ENCODE results near the gene NKTR.
"Not testable (repeated sequence)": the region's sequence is repeated elsewhere in the genome, so short reads cannot be mapped to it uniquely, and the experiment has no call there.

NKTR gene

GRCh38 chr3:42593635-42594034, 6.9 kb upstream of the NKTR start:
- Histone ChIP-seq H3K36me3 (ENCODE audit: control insufficient read depth in 1 of 2, insufficient read depth in 2 of 2, low read length in 2 of 2) (peaks cover 0 to 14% of the 10 kb centered on the region in 2 donors), H3K27ac (ENCODE audit: low read depth, low read length) (no peak overlapping the region), H3K27me3 (ENCODE audit: control insufficient read depth in 1 of 2, insufficient read depth in 2 of 2, low read length in 2 of 2) (no peaks in the 10 kb centered on the region), H3K4me1 (ENCODE audit: control insufficient read depth in 1 of 2, insufficient read depth in 2 of 2, low read length in 2 of 2) (peaks cover 13 to 15% of the 10 kb centered on the region in 2 donors), H3K9ac (ENCODE audit: low read depth in 1 of 2, low read length in 2 of 2) (no peak overlapping the region), H3K9me3 (ENCODE audit: control insufficient read depth in 1 of 2, low read length in 2 of 2) (no peaks in the 10 kb centered on the region), H3K4me3 (ENCODE audit: low read depth in 1 of 2, low read length in 2 of 2) (no peak overlapping the region)

GRCh38 chr3:42595682-42596081, 4.8 kb upstream of the NKTR start:
- no peaks in the 10 kb centered on the region for H3K9me3 ChIP-seq (ENCODE audit: control insufficient read depth in 1 of 2, low read length in 2 of 2)
- H3K36me3 ChIP-seq (ENCODE audit: control insufficient read depth in 1 of 2, insufficient read depth in 2 of 2, low read length in 2 of 2) = peaks cover 0 to 14% of the 10 kb centered on the region in 2 donors
- no peak overlapping the region for H3K9ac ChIP-seq (ENCODE audit: low read depth in 1 of 2, low read length in 2 of 2)
- peaks cover 8 to 9% of the 10 kb centered on the region in 2 donors for H3K4me1 ChIP-seq (ENCODE audit: control insufficient read depth in 1 of 2, insufficient read depth in 2 of 2, low read length in 2 of 2)
- no peak overlapping the region for H3K4me3 ChIP-seq (ENCODE audit: low read depth in 1 of 2, low read length in 2 of 2)
- no peaks in the 10 kb centered on the region for H3K27me3 ChIP-seq (ENCODE audit: control insufficient read depth in 1 of 2, insufficient read depth in 2 of 2, low read length in 2 of 2)
- no peak overlapping the region for H3K27ac ChIP-seq (ENCODE audit: low read depth, low read length)

GRCh38 chr3:42597098-42597497, 3.4 kb upstream of the NKTR start:
- H3K27me3 ChIP-seq (ENCODE audit: control insufficient read depth in 1 of 2, insufficient read depth in 2 of 2, low read length in 2 of 2); H3K4me3 ChIP-seq (ENCODE audit: low read depth in 1 of 2, low read length in 2 of 2); H3K9ac ChIP-seq (ENCODE audit: low read depth in 1 of 2, low read length in 2 of 2); H3K27ac ChIP-seq (ENCODE audit: low read depth, low read length); H3K9me3 ChIP-seq (ENCODE audit: control insufficient read depth in 1 of 2, low read length in 2 of 2): not testable (repeated sequence)
- peaks cover 0 to 14% of the 10 kb centered on the region in 2 donors for H3K36me3 ChIP-seq (ENCODE audit: control insufficient read depth in 1 of 2, insufficient read depth in 2 of 2, low read length in 2 of 2)
- peaks cover 6 to 12% of the 10 kb centered on the region in 2 donors for H3K4me1 ChIP-seq (ENCODE audit: control insufficient read depth in 1 of 2, insufficient read depth in 2 of 2, low read length in 2 of 2)

GRCh38 chr3:42600958-42601675, 631 bp downstream of the NKTR start:
- Histone ChIP-seq H3K9me3 (ENCODE audit: control insufficient read depth in 1 of 2, low read length in 2 of 2) (no peaks in the 10 kb centered on the region), H3K9ac (ENCODE audit: low read depth in 1 of 2, low read length in 2 of 2) (peak overlapping the region; percentile 91 to 100), H3K27ac (ENCODE audit: low read depth, low read length) (peak overlapping the region; percentile 92), H3K36me3 (ENCODE audit: control insufficient read depth in 1 of 2, insufficient read depth in 2 of 2, low read length in 2 of 2) (peaks cover 0 to 3% of the 10 kb centered on the region in 2 donors), H3K27me3 (ENCODE audit: control insufficient read depth in 1 of 2, insufficient read depth in 2 of 2, low read length in 2 of 2) (no peaks in the 10 kb centered on the region), H3K4me1 (ENCODE audit: control insufficient read depth in 1 of 2, insufficient read depth in 2 of 2, low read length in 2 of 2) (peaks cover 20 to 22% of the 10 kb centered on the region in 2 donors), H3K4me3 (ENCODE audit: low read depth in 1 of 2, low read length in 2 of 2) (peak overlapping the region; percentile 86 to 99)

GRCh38 chr3:42601896-42602581, 1.6 kb downstream of the NKTR start:
- peaks cover 3 to 4% of the 10 kb centered on the region in 2 donors for H3K36me3 ChIP-seq (ENCODE audit: control insufficient read depth in 1 of 2, insufficient read depth in 2 of 2, low read length in 2 of 2)
- H3K27me3 ChIP-seq (ENCODE audit: control insufficient read depth in 1 of 2, insufficient read depth in 2 of 2, low read length in 2 of 2) = no peaks in the 10 kb centered on the region
- no peak overlapping the region for H3K27ac ChIP-seq (ENCODE audit: low read depth, low read length)
- H3K9ac ChIP-seq (ENCODE audit: low read depth in 1 of 2, low read length in 2 of 2) = peak overlapping the region; percentile 91 to 100
- H3K4me3 ChIP-seq (ENCODE audit: low read depth in 1 of 2, low read length in 2 of 2) = peak overlapping the region; percentile 86 to 99
- H3K4me1 ChIP-seq (ENCODE audit: control insufficient read depth in 1 of 2, insufficient read depth in 2 of 2, low read length in 2 of 2) = peaks cover 20 to 24% of the 10 kb centered on the region in 2 donors
- H3K9me3 ChIP-seq (ENCODE audit: control insufficient read depth in 1 of 2, low read length in 2 of 2) = no peaks in the 10 kb centered on the region

GRCh38 chr3:42602961-42603360, 2.5 kb downstream of the NKTR start:
- H3K36me3 ChIP-seq (ENCODE audit: control insufficient read depth in 1 of 2, insufficient read depth in 2 of 2, low read length in 2 of 2) = peaks cover 3 to 8% of the 10 kb centered on the region in 2 donors
- no peaks in the 10 kb centered on the region for H3K9me3 ChIP-seq (ENCODE audit: control insufficient read depth in 1 of 2, low read length in 2 of 2)
- no peak overlapping the region for H3K27ac ChIP-seq (ENCODE audit: low read depth, low read length)
- H3K4me1 ChIP-seq (ENCODE audit: control insufficient read depth in 1 of 2, insufficient read depth in 2 of 2, low read length in 2 of 2) = peaks cover 20 to 24% of the 10 kb centered on the region in 2 donors
- no peak overlapping the region for H3K4me3 ChIP-seq (ENCODE audit: low read depth in 1 of 2, low read length in 2 of 2)
- H3K27me3 ChIP-seq (ENCODE audit: control insufficient read depth in 1 of 2, insufficient read depth in 2 of 2, low read length in 2 of 2) = no peaks in the 10 kb centered on the region
- no peak overlapping the region for H3K9ac ChIP-seq (ENCODE audit: low read depth in 1 of 2, low read length in 2 of 2)

- Histone ChIP-seq H3K27ac (ENCODE audit: low read depth, low read length) (no peak overlapping the region), H3K4me1 (ENCODE audit: control insufficient read depth in 1 of 2, insufficient read depth in 2 of 2, low read length in 2 of 2) (peaks cover 20 to 24% of the 10 kb centered on the region in 2 donors), H3K9me3 (ENCODE audit: control insufficient read depth in 1 of 2, low read length in 2 of 2) (no peaks in the 10 kb centered on the region), H3K27me3 (ENCODE audit: control insufficient read depth in 1 of 2, insufficient read depth in 2 of 2, low read length in 2 of 2) (no peaks in the 10 kb centered on the region), H3K4me3 (ENCODE audit: low read depth in 1 of 2, low read length in 2 of 2) (no peak overlapping the region), H3K9ac (ENCODE audit: low read depth in 1 of 2, low read length in 2 of 2) (no peak overlapping the region), H3K36me3 (ENCODE audit: control insufficient read depth in 1 of 2, insufficient read depth in 2 of 2, low read length in 2 of 2) (peaks cover 3 to 8% of the 10 kb centered on the region in 2 donors)
Measured at GRCh38 chr3:42605546-42606173, 5.2 kb downstream of the NKTR start.

GRCh38 chr3:42608581-42608980, 8.1 kb downstream of the NKTR start:
- no peak overlapping the region for H3K4me3 ChIP-seq (ENCODE audit: low read depth in 1 of 2, low read length in 2 of 2)
- H3K9me3 ChIP-seq (ENCODE audit: control insufficient read depth in 1 of 2, low read length in 2 of 2) = no peaks in the 10 kb centered on the region
- H3K27me3 ChIP-seq (ENCODE audit: control insufficient read depth in 1 of 2, insufficient read depth in 2 of 2, low read length in 2 of 2) = no peaks in the 10 kb centered on the region
- H3K4me1 ChIP-seq (ENCODE audit: control insufficient read depth in 1 of 2, insufficient read depth in 2 of 2, low read length in 2 of 2) = peaks cover 9 to 30% of the 10 kb centered on the region in 2 donors
- H3K27ac ChIP-seq (ENCODE audit: low read depth, low read length) = no peak overlapping the region
- peaks cover 3 to 8% of the 10 kb centered on the region in 2 donors for H3K36me3 ChIP-seq (ENCODE audit: control insufficient read depth in 1 of 2, insufficient read depth in 2 of 2, low read length in 2 of 2)
- H3K9ac ChIP-seq (ENCODE audit: low read depth in 1 of 2, low read length in 2 of 2) = no peak overlapping the region

GRCh38 chr3:42610976-42611375, 10.5 kb downstream of the NKTR start:
- H3K27me3 ChIP-seq (ENCODE audit: control insufficient read depth in 1 of 2, insufficient read depth in 2 of 2, low read length in 2 of 2) = no peaks in the 10 kb centered on the region
- peaks cover 3 to 9% of the 10 kb centered on the region in 2 donors for H3K36me3 ChIP-seq (ENCODE audit: control insufficient read depth in 1 of 2, insufficient read depth in 2 of 2, low read length in 2 of 2)
- H3K27ac ChIP-seq (ENCODE audit: low read depth, low read length) = no peak overlapping the region
- H3K4me1 ChIP-seq (ENCODE audit: control insufficient read depth in 1 of 2, insufficient read depth in 2 of 2, low read length in 2 of 2) = peaks cover 3 to 21% of the 10 kb centered on the region in 2 donors
- H3K9me3 ChIP-seq (ENCODE audit: control insufficient read depth in 1 of 2, low read length in 2 of 2) = no peaks in the 10 kb centered on the region
- no peak overlapping the region for H3K4me3 ChIP-seq (ENCODE audit: low read depth in 1 of 2, low read length in 2 of 2)
- no peak overlapping the region for H3K9ac ChIP-seq (ENCODE audit: low read depth in 1 of 2, low read length in 2 of 2)

- Histone ChIP-seq H3K9me3 (ENCODE audit: control insufficient read depth in 1 of 2, low read length in 2 of 2) (no peaks in the 10 kb centered on the region), H3K4me3 (ENCODE audit: low read depth in 1 of 2, low read length in 2 of 2) (no peak overlapping the region), H3K27me3 (ENCODE audit: control insufficient read depth in 1 of 2, insufficient read depth in 2 of 2, low read length in 2 of 2) (no peaks in the 10 kb centered on the region), H3K27ac (ENCODE audit: low read depth, low read length) (no peak overlapping the region), H3K9ac (ENCODE audit: low read depth in 1 of 2, low read length in 2 of 2) (no peak overlapping the region), H3K4me1 (ENCODE audit: control insufficient read depth in 1 of 2, insufficient read depth in 2 of 2, low read length in 2 of 2) (peaks cover 3 to 17% of the 10 kb centered on the region in 2 donors), H3K36me3 (ENCODE audit: control insufficient read depth in 1 of 2, insufficient read depth in 2 of 2, low read length in 2 of 2) (peaks cover 0 to 6% of the 10 kb centered on the region in 2 donors)
Measured at GRCh38 chr3:42612217-42612616, 11.7 kb downstream of the NKTR start.
